Measurements from ENCODE around the gene BRF1.

The BRF1 gene

GRCh38 chr14:105165134-105165704, 135.6 kb downstream of the BRF1 start:
- H3K4me1 Mint-ChIP-seq: peaks cover 15 to 23% of the 10 kb centered on the region in 2 donors
- no peak overlapping the region for H3K4me3 Mint-ChIP-seq
- H3K9me3 Mint-ChIP-seq: no peaks in the 10 kb centered on the region
- no peak for DNase-seq
- H3K27ac Mint-ChIP-seq: peak overlapping the region; percentile 71
- H3K27me3 Mint-ChIP-seq: peaks cover 21 to 41% of the 10 kb centered on the region in 2 donors
- H3K36me3 Mint-ChIP-seq: peaks cover 0 to 2% of the 10 kb centered on the region in 2 donors
- peak; percentile 16 to 18 for ATAC-seq (replicated peaks)

GRCh38 chr14:105163040-105163742, 137.6 kb downstream of the BRF1 start:
- Mint-ChIP-seq H3K4me1 (peaks cover 7 to 12% of the 10 kb centered on the region in 2 donors), H3K27me3 (peaks cover 9 to 35% of the 10 kb centered on the region in 2 donors), H3K4me3 (no peak overlapping the region), H3K36me3 (no peaks in the 10 kb centered on the region), H3K27ac (no peak overlapping the region), H3K9me3 (no peaks in the 10 kb centered on the region)
- ATAC-seq (replicated peaks) (no peak), DNase-seq (no peak)

GRCh38 chr14:105162669-105162979, 138.2 kb downstream of the BRF1 start:
- Mint-ChIP-seq H3K36me3 (no peaks in the 10 kb centered on the region), H3K4me1 (peaks cover 7 to 12% of the 10 kb centered on the region in 2 donors), H3K4me3 (no peak overlapping the region), H3K9me3 (no peaks in the 10 kb centered on the region), H3K27ac (no peak overlapping the region), H3K27me3 (peaks cover 9 to 35% of the 10 kb centered on the region in 2 donors)
- DNase-seq: no peak
- ATAC-seq (replicated peaks): no peak

DNA sequence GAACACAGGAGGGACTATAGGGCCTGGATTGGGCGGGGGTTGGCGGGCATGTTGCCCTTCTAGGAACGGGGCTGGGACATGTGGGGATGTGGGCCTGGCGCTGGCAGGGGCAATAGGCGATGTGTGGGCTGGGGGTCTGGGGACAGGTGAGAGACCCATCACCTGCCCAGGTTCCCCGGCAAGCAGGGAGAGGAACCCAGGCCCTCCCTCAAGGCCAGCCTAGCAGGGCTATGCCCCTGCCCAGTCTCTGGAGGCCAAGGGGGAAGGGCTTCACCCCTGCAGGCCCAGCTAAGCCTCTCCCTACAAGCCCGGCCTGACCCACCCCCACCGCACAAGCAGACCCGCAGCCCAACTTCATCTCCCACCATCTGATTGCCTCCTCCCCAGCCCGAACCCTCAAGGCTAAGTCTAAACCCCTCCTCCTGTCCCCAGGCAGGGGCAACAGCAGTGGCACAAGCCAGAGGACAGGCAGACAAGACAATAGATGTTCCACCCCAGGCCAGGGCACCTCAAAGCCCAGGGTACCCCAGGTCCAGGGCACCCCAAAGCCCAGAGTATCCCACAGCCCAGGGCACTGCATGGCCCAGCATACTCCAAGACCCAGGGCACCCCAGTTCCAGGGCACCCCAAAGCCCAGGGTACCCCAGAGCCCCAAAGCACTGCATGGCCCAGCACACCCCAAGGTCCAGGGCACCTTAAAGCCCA, 138.7 kb downstream of the BRF1 start:
- Mint-ChIP-seq H3K4me1 (peaks cover 7 to 12% of the 10 kb centered on the region in 2 donors), H3K9me3 (peaks cover 3 to 4% of the 10 kb centered on the region in 2 donors), H3K27me3 (peaks cover 13 to 34% of the 10 kb centered on the region in 2 donors), H3K4me3 (no peak overlapping the region), H3K36me3 (no peaks in the 10 kb centered on the region), H3K27ac (no peak overlapping the region)
- DNase-seq (peak; percentile 20), ATAC-seq (replicated peaks) (peak in 1 of 2 donors; percentile 16)

- Mint-ChIP-seq H3K27ac (no peak overlapping the region), H3K36me3 (no peaks in the 10 kb centered on the region), H3K4me3 (no peak overlapping the region), H3K27me3 (peaks cover 9 to 26% of the 10 kb centered on the region in 2 donors), H3K9me3 (peaks cover 3 to 4% of the 10 kb centered on the region in 2 donors), H3K4me1 (peaks cover 7 to 8% of the 10 kb centered on the region in 2 donors)
- no peak for ATAC-seq (replicated peaks)
- no peak for DNase-seq
These were observed 139.5 kb downstream of the BRF1 start for GRCh38 chr14:105161309-105161708.

GRCh38 chr14:105160776-105161175, 140.0 kb downstream of the BRF1 start:
- peak overlapping the region; percentile 59 for H3K27ac Mint-ChIP-seq
- H3K4me1 Mint-ChIP-seq: peaks cover 7 to 8% of the 10 kb centered on the region in 2 donors
- peaks cover 3 to 4% of the 10 kb centered on the region in 2 donors for H3K9me3 Mint-ChIP-seq
- no peak overlapping the region for H3K4me3 Mint-ChIP-seq
- ATAC-seq (replicated peaks): no peak
- no peak for DNase-seq
- no peaks in the 10 kb centered on the region for H3K36me3 Mint-ChIP-seq
- peaks cover 9 to 20% of the 10 kb centered on the region in 2 donors for H3K27me3 Mint-ChIP-seq

DNA sequence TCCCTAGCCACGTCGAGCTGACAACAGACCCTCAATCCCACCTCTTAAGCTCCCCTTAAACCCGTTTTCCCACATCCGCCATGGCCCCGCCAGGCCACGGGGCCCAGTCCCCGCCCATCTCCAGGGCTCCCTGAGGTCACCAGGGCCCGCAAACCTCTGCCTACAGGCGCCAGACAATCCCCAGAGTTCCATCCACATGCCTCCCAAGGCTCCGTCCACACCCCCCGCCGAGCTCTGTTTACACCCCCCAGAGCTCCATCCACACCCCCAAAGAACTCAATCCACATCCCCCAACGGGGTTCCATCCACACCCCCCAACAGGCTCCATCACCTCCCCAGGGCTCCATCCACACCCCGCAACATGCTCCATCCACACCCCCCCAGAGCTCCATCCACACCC, 141.5 kb downstream of the BRF1 start:
- Mint-ChIP-seq H3K4me3 (no peak overlapping the region), H3K27ac (no peak overlapping the region), H3K36me3 (no peaks in the 10 kb centered on the region), H3K4me1 (peaks cover 0 to 3% of the 10 kb centered on the region in 2 donors), H3K9me3 (peaks cover 3 to 4% of the 10 kb centered on the region in 2 donors), H3K27me3 (peaks cover 9 to 11% of the 10 kb centered on the region in 2 donors)
- no peak for DNase-seq
- ATAC-seq (replicated peaks): no peak

Measured in stimulated activated naive B cell treated with anti-CD40 and anti-IgM and Interleukin-4, amounts not matched to agents 10 μg/mL and 1 μg/mL and 100 μg/mL, for 72 hours (primary cell).